HEK293 (cell line): Measurements from ENCODE around the gene NELL2.

Experiments
- CTCF ChIA-PET: fragments of 350-600 bp; formaldehyde crosslinking; extraction: SDS; loops from one replicate; lab custom pipeline; 2021; ENCODE audit warnings: antibody characterized with exemption; lab: Yijun Ruan, JAX
- POLR2A ChIA-PET: fragments of 300-600 bp; formaldehyde crosslinking; extraction: SDS; loops from one replicate; lab custom pipeline; 2020; ENCODE audit warnings: antibody characterized with exemption, inconsistent platforms; lab: Yijun Ruan, JAX
- H3K27ac ChIP-seq: fragments of 200-500 bp; sonication (Bioruptor generic); 2 replicates; pipeline ENCODE4 v1.5.1; 2014; ENCODE audit warnings: low read depth, low read length, control low read depth, inconsistent platforms; ENCODE audit errors: extremely low read depth
- H3K36me3 ChIP-seq, 2 experiments: fragments of 200-500 bp in 1 of 2; sonication (Bioruptor generic) in 1 of 2; 1 replicate in 1 of 2; 2 replicates in 1 of 2; pipeline ENCODE4 v1.5.1; 2014 to 2017; ENCODE audit warnings: inconsistent platforms in 2 of 2, low read length in 2 of 2; ENCODE audit not compliant: control insufficient read depth in 2 of 2, insufficient read depth in 1 of 2
- H3K4me1 ChIP-seq: fragments of 200-500 bp; sonication (Bioruptor generic); 2 replicates; pipeline ENCODE4 v1.5.1; 2014; ENCODE audit warnings: mild to moderate bottlenecking, low read length, inconsistent platforms; ENCODE audit not compliant: control insufficient read depth, insufficient read depth
- H3K4me3 ChIP-seq: 2 replicates; pipeline ENCODE4 v1.5.1; 2011; ENCODE audit warnings: low read depth, mild to moderate bottlenecking, control low read depth, low read length, moderate library complexity
- H3K9me3 ChIP-seq: fragments of 200-500 bp; sonication (Bioruptor generic); 2 replicates; pipeline ENCODE4 v1.5.1; 2014; ENCODE audit warnings: low read depth, low read length, inconsistent platforms; ENCODE audit not compliant: control insufficient read depth, insufficient read depth
- HOXA7 ChIP-seq: sonication (generic); formaldehyde crosslinking; IDR thresholded peaks from 2 replicates; pipeline ENCODE4 v1.8.1; 2022; ENCODE audit warnings: missing genetic modification reagents, borderline replicate concordance
- HOXD13 ChIP-seq: sonication (generic); formaldehyde crosslinking; IDR thresholded peaks from 2 replicates; pipeline ENCODE4 v1.8.0; 2022; ENCODE audit warnings: missing genetic modification reagents, borderline replicate concordance
- ZBTB11 ChIP-seq: fragments of 450-650 bp; formaldehyde crosslinking; conservative IDR thresholded peaks from 2 replicates; pipeline ENCODE4 v1.5.1; 2016; ENCODE audit warnings: low read depth, missing biosample characterization, missing genetic modification characterization
- ZBTB20 ChIP-seq: fragments of 450-650 bp; formaldehyde crosslinking; IDR thresholded peaks from 2 replicates; pipeline ENCODE4 v1.5.1; 2016; ENCODE audit warnings: missing biosample characterization, missing genetic modification characterization
- ZBTB8A ChIP-seq: fragments of 450-650 bp; formaldehyde crosslinking; IDR thresholded peaks from 2 replicates; pipeline ENCODE4 v1.5.1; 2016; ENCODE audit warnings: missing biosample characterization, missing genetic modification characterization
- ZNF114 ChIP-seq: fragments of 450-650 bp; formaldehyde crosslinking; IDR thresholded peaks from 2 replicates; pipeline ENCODE4 v1.5.0; 2017; ENCODE audit warnings: missing biosample characterization, missing genetic modification characterization
- ZNF202 ChIP-seq: fragments of 450-650 bp; formaldehyde crosslinking; IDR thresholded peaks from 2 replicates; pipeline ENCODE4 v1.5.1; 2016; ENCODE audit warnings: missing biosample characterization, missing genetic modification characterization, borderline replicate concordance
- ZNF239 ChIP-seq: fragments of 450-650 bp; formaldehyde crosslinking; IDR thresholded peaks from 2 replicates; pipeline ENCODE4 v1.5.1; 2016; ENCODE audit warnings: missing biosample characterization, missing genetic modification characterization
- ZNF335 ChIP-seq: fragments of 450-650 bp; formaldehyde crosslinking; conservative IDR thresholded peaks from 2 replicates; pipeline ENCODE4 v1.5.1; 2016; ENCODE audit warnings: missing biosample characterization, missing genetic modification characterization
- ZNF350 ChIP-seq: fragments of 450-650 bp; formaldehyde crosslinking; IDR thresholded peaks from 2 replicates; pipeline ENCODE4 v1.5.0; 2017; ENCODE audit warnings: missing biosample characterization, mild to moderate bottlenecking, missing genetic modification characterization
- ZNF394 ChIP-seq: fragments of 450-650 bp; formaldehyde crosslinking; IDR thresholded peaks from 2 replicates; pipeline ENCODE4 v1.5.1; 2016; ENCODE audit warnings: missing biosample characterization, missing genetic modification characterization, mild to moderate bottlenecking, moderate library complexity, borderline replicate concordance
- ZNF426 ChIP-seq: fragments of 450-650 bp; formaldehyde crosslinking; IDR thresholded peaks from 2 replicates; pipeline ENCODE4 v1.5.1; 2017; ENCODE audit warnings: missing biosample characterization, missing genetic modification characterization, mild to moderate bottlenecking, inconsistent platforms, moderate library complexity
- ZNF514 ChIP-seq: fragments of 450-650 bp; formaldehyde crosslinking; IDR thresholded peaks from 2 replicates; pipeline ENCODE4 v1.5.1; 2016; ENCODE audit warnings: missing biosample characterization, missing genetic modification characterization
- ZNF530 ChIP-seq: fragments of 450-650 bp; formaldehyde crosslinking; IDR thresholded peaks from 2 replicates; pipeline ENCODE4 v1.5.1; 2016; ENCODE audit warnings: low read depth, missing biosample characterization, missing genetic modification characterization
- ZNF549 ChIP-seq: fragments of 450-650 bp; IDR thresholded peaks from 2 replicates; pipeline ENCODE4 v1.5.1; 2018; ENCODE audit warnings: missing biosample characterization, missing genetic modification characterization, mild to moderate bottlenecking, inconsistent platforms, moderate library complexity
- ZNF560 ChIP-seq: fragments of 450-650 bp; formaldehyde crosslinking; IDR thresholded peaks from 2 replicates; pipeline ENCODE4 v1.5.1; 2017; ENCODE audit warnings: missing biosample characterization, missing genetic modification characterization, borderline replicate concordance
- ZNF623 ChIP-seq: fragments of 450-650 bp; formaldehyde crosslinking; IDR thresholded peaks from 2 replicates; pipeline ENCODE4 v1.5.1; 2016; ENCODE audit warnings: missing biosample characterization, missing genetic modification characterization
- ZNF654 ChIP-seq: fragments of 450-650 bp; formaldehyde crosslinking; IDR thresholded peaks from 2 replicates; pipeline ENCODE4 v1.5.1; 2016; ENCODE audit warnings: low read depth, missing biosample characterization, missing genetic modification characterization
- ZNF707 ChIP-seq: fragments of 450-650 bp; formaldehyde crosslinking; IDR thresholded peaks from 2 replicates; pipeline ENCODE4 v1.5.1; 2016; ENCODE audit warnings: missing biosample characterization, missing genetic modification characterization
- ZNF747 ChIP-seq: fragments of 450-650 bp; formaldehyde crosslinking; IDR thresholded peaks from 2 replicates; pipeline ENCODE4 v1.5.1; 2016; ENCODE audit warnings: missing biosample characterization, missing genetic modification characterization
- ZNF777 ChIP-seq: fragments of 450-650 bp; formaldehyde crosslinking; IDR thresholded peaks from 2 replicates; pipeline ENCODE4 v1.5.1; 2017; ENCODE audit warnings: missing biosample characterization, missing genetic modification characterization, borderline replicate concordance
- TF ChIP-seq, protein P1 (sequence below): fragments of 450-650 bp; formaldehyde crosslinking; IDR thresholded peaks from 2 replicates; pipeline ENCODE4 v1.5.1; 2016; ENCODE audit warnings: missing biosample characterization, missing genetic modification characterization
- TF ChIP-seq, protein P2 (sequence below): fragments of 450-650 bp; formaldehyde crosslinking; IDR thresholded peaks from 2 replicates; pipeline ENCODE4 v1.5.1; 2017; ENCODE audit warnings: missing biosample characterization, missing genetic modification characterization
- TF ChIP-seq, protein P3 (sequence below): fragments of 450-650 bp; formaldehyde crosslinking; IDR thresholded peaks from 2 replicates; pipeline ENCODE4 v1.5.1; 2016; ENCODE audit warnings: missing biosample characterization, missing genetic modification characterization
- TF ChIP-seq, protein P4 (sequence below): fragments of 450-650 bp; formaldehyde crosslinking; IDR thresholded peaks from 2 replicates; pipeline ENCODE4 v1.5.1; 2016; ENCODE audit warnings: missing biosample characterization, missing genetic modification characterization, low read depth
- TF ChIP-seq, protein P5 (sequence below): fragments of 450-650 bp; formaldehyde crosslinking; IDR thresholded peaks from 2 replicates; pipeline ENCODE4 v1.5.1; 2017; ENCODE audit warnings: missing biosample characterization, missing genetic modification characterization

The NELL2 gene

DNA sequence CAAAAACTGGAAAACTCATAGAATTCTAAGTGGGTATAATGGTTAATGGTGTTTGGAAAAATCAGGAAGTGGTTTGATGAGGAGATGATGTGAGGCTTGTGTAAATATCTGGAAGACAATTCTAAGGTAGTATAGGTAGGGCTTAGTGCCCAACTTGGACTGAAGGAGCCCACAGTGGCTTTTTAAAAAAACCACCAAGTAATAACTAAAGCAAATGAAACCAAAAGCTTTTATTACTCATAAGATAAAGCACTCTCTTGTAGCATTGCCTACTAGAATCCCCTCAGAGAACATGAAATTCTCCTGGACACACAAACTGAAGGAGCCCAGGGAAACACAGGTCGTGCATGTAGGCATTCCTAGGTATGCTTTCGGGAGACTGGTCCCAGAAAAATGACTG is 324.5 kb downstream of the NELL2 start:
- Histone ChIP-seq H3K9me3 (no peaks in the 10 kb centered on the region), H3K4me3 (no peak overlapping the region), H3K4me1 (no peaks in the 10 kb centered on the region), H3K27ac (no peak overlapping the region), H3K36me3 (no peaks in the 10 kb centered on the region)
- TF ChIP-seq HOXA7 (CRISPR knock-in tag), result no peak
- TF ChIP-seq ZNF114 (tag by site-specific recombination), result no peak
- TF ChIP-seq ZNF549 (tag by site-specific recombination), result no peak
- no peak for TF ChIP-seq ZNF654
- TF ChIP-seq, protein P1, sequence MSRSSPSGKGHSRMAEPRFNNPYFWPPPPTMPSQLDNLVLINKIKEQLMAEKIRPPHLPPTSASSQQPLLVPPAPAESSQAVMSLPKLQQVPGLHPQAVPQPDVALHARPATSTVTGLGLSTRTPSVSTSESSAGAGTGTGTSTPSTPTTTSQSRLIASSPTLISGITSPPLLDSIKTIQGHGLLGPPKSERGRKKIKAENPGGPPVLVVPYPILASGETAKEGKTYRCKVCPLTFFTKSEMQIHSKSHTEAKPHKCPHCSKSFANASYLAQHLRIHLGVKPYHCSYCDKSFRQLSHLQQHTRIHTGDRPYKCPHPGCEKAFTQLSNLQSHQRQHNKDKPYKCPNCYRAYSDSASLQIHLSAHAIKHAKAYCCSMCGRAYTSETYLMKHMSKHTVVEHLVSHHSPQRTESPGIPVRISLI (tag by site-specific recombination), result no peak
- no peak for TF ChIP-seq ZNF514 (tag by site-specific recombination)
- no peak for TF ChIP-seq ZNF777
- TF ChIP-seq, protein P2, sequence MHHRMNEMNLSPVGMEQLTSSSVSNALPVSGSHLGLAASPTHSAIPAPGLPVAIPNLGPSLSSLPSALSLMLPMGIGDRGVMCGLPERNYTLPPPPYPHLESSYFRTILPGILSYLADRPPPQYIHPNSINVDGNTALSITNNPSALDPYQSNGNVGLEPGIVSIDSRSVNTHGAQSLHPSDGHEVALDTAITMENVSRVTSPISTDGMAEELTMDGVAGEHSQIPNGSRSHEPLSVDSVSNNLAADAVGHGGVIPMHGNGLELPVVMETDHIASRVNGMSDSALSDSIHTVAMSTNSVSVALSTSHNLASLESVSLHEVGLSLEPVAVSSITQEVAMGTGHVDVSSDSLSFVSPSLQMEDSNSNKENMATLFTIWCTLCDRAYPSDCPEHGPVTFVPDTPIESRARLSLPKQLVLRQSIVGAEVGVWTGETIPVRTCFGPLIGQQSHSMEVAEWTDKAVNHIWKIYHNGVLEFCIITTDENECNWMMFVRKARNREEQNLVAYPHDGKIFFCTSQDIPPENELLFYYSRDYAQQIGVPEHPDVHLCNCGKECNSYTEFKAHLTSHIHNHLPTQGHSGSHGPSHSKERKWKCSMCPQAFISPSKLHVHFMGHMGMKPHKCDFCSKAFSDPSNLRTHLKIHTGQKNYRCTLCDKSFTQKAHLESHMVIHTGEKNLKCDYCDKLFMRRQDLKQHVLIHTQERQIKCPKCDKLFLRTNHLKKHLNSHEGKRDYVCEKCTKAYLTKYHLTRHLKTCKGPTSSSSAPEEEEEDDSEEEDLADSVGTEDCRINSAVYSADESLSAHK (tag by site-specific recombination), result no peak
- TF ChIP-seq, protein P3, sequence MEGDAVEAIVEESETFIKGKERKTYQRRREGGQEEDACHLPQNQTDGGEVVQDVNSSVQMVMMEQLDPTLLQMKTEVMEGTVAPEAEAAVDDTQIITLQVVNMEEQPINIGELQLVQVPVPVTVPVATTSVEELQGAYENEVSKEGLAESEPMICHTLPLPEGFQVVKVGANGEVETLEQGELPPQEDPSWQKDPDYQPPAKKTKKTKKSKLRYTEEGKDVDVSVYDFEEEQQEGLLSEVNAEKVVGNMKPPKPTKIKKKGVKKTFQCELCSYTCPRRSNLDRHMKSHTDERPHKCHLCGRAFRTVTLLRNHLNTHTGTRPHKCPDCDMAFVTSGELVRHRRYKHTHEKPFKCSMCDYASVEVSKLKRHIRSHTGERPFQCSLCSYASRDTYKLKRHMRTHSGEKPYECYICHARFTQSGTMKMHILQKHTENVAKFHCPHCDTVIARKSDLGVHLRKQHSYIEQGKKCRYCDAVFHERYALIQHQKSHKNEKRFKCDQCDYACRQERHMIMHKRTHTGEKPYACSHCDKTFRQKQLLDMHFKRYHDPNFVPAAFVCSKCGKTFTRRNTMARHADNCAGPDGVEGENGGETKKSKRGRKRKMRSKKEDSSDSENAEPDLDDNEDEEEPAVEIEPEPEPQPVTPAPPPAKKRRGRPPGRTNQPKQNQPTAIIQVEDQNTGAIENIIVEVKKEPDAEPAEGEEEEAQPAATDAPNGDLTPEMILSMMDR (tag by site-specific recombination), result no peak
- TF ChIP-seq HOXD13, result no peak
- TF ChIP-seq, protein P4, sequence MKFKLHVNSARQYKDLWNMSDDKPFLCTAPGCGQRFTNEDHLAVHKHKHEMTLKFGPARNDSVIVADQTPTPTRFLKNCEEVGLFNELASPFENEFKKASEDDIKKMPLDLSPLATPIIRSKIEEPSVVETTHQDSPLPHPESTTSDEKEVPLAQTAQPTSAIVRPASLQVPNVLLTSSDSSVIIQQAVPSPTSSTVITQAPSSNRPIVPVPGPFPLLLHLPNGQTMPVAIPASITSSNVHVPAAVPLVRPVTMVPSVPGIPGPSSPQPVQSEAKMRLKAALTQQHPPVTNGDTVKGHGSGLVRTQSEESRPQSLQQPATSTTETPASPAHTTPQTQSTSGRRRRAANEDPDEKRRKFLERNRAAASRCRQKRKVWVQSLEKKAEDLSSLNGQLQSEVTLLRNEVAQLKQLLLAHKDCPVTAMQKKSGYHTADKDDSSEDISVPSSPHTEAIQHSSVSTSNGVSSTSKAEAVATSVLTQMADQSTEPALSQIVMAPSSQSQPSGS, result no peak
- TF ChIP-seq ZBTB20, result no peak
- TF ChIP-seq ZNF747, result no peak
- no peak for TF ChIP-seq ZNF707 (tag by site-specific recombination)
- no peak for TF ChIP-seq ZNF239 (tag by site-specific recombination)
- TF ChIP-seq ZBTB8A (tag by site-specific recombination), result no peak
- TF ChIP-seq ZNF335, result no peak
- ChIA-PET CTCF (no interaction called here), POLR2A (no interaction called here)

GRCh38 chr12:44550377-44550776 is 325.7 kb downstream of the NELL2 start:
- no peak overlapping the region for H3K27ac ChIP-seq
- ChIA-PET POLR2A (no interaction called here), CTCF (no interaction called here)
- no peaks in the 10 kb centered on the region for H3K9me3 ChIP-seq
- no peaks in the 10 kb centered on the region for H3K36me3 ChIP-seq
- H3K4me3 ChIP-seq, result no peak overlapping the region
- no peaks in the 10 kb centered on the region for H3K4me1 ChIP-seq
- TF ChIP-seq HOXD13 (no peak), ZBTB11 (tag by site-specific recombination) (peak; percentile 70), ZNF530 (0 out of 2 replicates have a peak, but pooled peaks have one; percentile 26), ZNF623 (tag by site-specific recombination) (peak; percentile 58; the same call in 1 of the 2 replicates), ZNF350 (tag by site-specific recombination) (no peak), ZNF202 (peak; percentile 61; the same call in 1 of the 2 replicates), ZNF426 (tag by site-specific recombination) (peak; percentile 81), ZNF560 (tag by site-specific recombination) (peak; percentile 33; the same call in 1 of the 2 replicates), ZNF394 (tag by site-specific recombination) (peak; percentile 86)
- TF ChIP-seq, protein P5, sequence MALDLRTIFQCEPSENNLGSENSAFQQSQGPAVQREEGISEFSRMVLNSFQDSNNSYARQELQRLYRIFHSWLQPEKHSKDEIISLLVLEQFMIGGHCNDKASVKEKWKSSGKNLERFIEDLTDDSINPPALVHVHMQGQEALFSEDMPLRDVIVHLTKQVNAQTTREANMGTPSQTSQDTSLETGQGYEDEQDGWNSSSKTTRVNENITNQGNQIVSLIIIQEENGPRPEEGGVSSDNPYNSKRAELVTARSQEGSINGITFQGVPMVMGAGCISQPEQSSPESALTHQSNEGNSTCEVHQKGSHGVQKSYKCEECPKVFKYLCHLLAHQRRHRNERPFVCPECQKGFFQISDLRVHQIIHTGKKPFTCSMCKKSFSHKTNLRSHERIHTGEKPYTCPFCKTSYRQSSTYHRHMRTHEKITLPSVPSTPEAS (tag by site-specific recombination), result no peak
